ENCODE results near the gene ERVK3-1.

Gene ERVK3-1

GRCh38 chr19:58354478-58355030, 49.4 kb downstream of the ERVK3-1 start:
- Histone ChIP-seq H3K9me3 (no peaks in the 10 kb centered on the region), H3K27ac (no peak overlapping the region), H3K27me3 (peaks cover 62% of the 10 kb centered on the region), H3K4me1 (ENCODE audit: control insufficient read depth in 1 of 2, insufficient read depth in 1 of 2, low read depth in 1 of 2, low read length in 1 of 2) (peaks cover 11 to 16% of the 10 kb centered on the region in 2 experiments), H3K36me3 (no peaks in the 10 kb centered on the region), H3K4me3 (ENCODE audit: low read depth in 1 of 2, low read length in 1 of 2) (no peak overlapping the region)
- no peak for TF ChIP-seq CTCF (IDR thresholded peaks at IDR 0.05)

- Histone ChIP-seq H3K4me1 (ENCODE audit: control insufficient read depth in 1 of 2, insufficient read depth in 1 of 2, low read depth in 1 of 2, low read length in 1 of 2) (peaks cover 11% of the 10 kb centered on the region in 2 experiments), H3K9me3 (no peaks in the 10 kb centered on the region), H3K36me3 (no peaks in the 10 kb centered on the region), H3K4me3 (ENCODE audit: low read depth in 1 of 2, low read length in 1 of 2) (no peak overlapping the region), H3K27me3 (peaks cover 54% of the 10 kb centered on the region), H3K27ac (no peak overlapping the region)
- TF ChIP-seq CTCF (IDR thresholded peaks at IDR 0.05), result no peak
These were observed 50.1 kb downstream of the ERVK3-1 start for GRCh38 chr19:58355215-58355796.

GRCh38 chr19:58355908-58356765, 51.0 kb downstream of the ERVK3-1 start:
- peaks cover 10 to 11% of the 10 kb centered on the region in 2 experiments for H3K4me1 ChIP-seq (ENCODE audit: control insufficient read depth in 1 of 2, insufficient read depth in 1 of 2, low read depth in 1 of 2, low read length in 1 of 2)
- peaks cover 46% of the 10 kb centered on the region for H3K27me3 ChIP-seq
- H3K27ac ChIP-seq, result no peak overlapping the region
- no peak for TF ChIP-seq CTCF (IDR thresholded peaks at IDR 0.05)
- H3K9me3 ChIP-seq, result no peaks in the 10 kb centered on the region
- no peaks in the 10 kb centered on the region for H3K36me3 ChIP-seq
- H3K4me3 ChIP-seq (ENCODE audit: low read depth in 1 of 2, low read length in 1 of 2), result no peak overlapping the region

- no peak for TF ChIP-seq CTCF (IDR thresholded peaks at IDR 0.05)
- H3K36me3 ChIP-seq, result no peaks in the 10 kb centered on the region
- no peak overlapping the region for H3K27ac ChIP-seq
- peaks cover 14 to 15% of the 10 kb centered on the region in 2 experiments for H3K4me1 ChIP-seq (ENCODE audit: control insufficient read depth in 1 of 2, insufficient read depth in 1 of 2, low read depth in 1 of 2, low read length in 1 of 2)
- H3K9me3 ChIP-seq, result no peaks in the 10 kb centered on the region
- peaks cover 41% of the 10 kb centered on the region for H3K27me3 ChIP-seq
- no peak overlapping the region for H3K4me3 ChIP-seq (ENCODE audit: low read depth in 1 of 2, low read length in 1 of 2)
These were observed 51.7 kb downstream of the ERVK3-1 start for GRCh38 chr19:58356766-58357480.

- H3K36me3 ChIP-seq, result no peaks in the 10 kb centered on the region
- no peaks in the 10 kb centered on the region for H3K9me3 ChIP-seq
- H3K4me3 ChIP-seq (ENCODE audit: low read depth in 1 of 2, low read length in 1 of 2), result no peak overlapping the region
- peaks cover 41% of the 10 kb centered on the region for H3K27me3 ChIP-seq
- peaks cover 19 to 20% of the 10 kb centered on the region in 2 experiments for H3K4me1 ChIP-seq (ENCODE audit: control insufficient read depth in 1 of 2, insufficient read depth in 1 of 2, low read depth in 1 of 2, low read length in 1 of 2)
- TF ChIP-seq CTCF (IDR thresholded peaks at IDR 0.05), result no peak
- H3K27ac ChIP-seq, result no peak overlapping the region
These were observed 52.4 kb downstream of the ERVK3-1 start for GRCh38 chr19:58357481-58358145.

Measured in neutrophil (primary cell).